CD4-positive, alpha-beta T cell treated with Interleukin-2 at 100 ng/mL for 4 hours (primary cell): Measurements from ENCODE around the gene CD8A.
"Not testable (repeated sequence)": the region's sequence is repeated elsewhere in the genome, so short reads cannot be mapped to it uniquely, and the experiment has no call there.

Experiments
- DNase-seq: peaks from one replicate; pipeline ENCODE4 v3.0.0-alpha.2; 2020; ENCODE audit warnings: low spot score

Gene CD8A

GRCh38 chr2:86790676-86791572 is at the start of gene CD8A:
CD8A (minus strand) TSS chr2:86790913; CDS start chr2:86790825, 88 bp downstream.
- peak; percentile 66 for DNase-seq

- not testable (repeated sequence) for DNase-seq
Observed at GRCh38 chr2:86839871-86840548, 49.3 kb upstream of the CD8A start.

GRCh38 chr2:86839455-86839854 is 48.7 kb upstream of the CD8A start:
- not testable (repeated sequence) for DNase-seq

GRCh38 chr2:86837714-86838113 is 47.0 kb upstream of the CD8A start:
- DNase-seq: not testable (repeated sequence)

- DNase-seq: peak; percentile 84
Observed at GRCh38 chr2:86836915-86837695, 46.4 kb upstream of the CD8A start.

- DNase-seq: not testable (repeated sequence)
Observed at GRCh38 chr2:86835548-86835889, 44.8 kb upstream of the CD8A start.

GRCh38 chr2:86833315-86833714 is 42.6 kb upstream of the CD8A start:
- DNase-seq: no peak

GRCh38 chr2:86832334-86833096 is 41.8 kb upstream of the CD8A start:
- no peak for DNase-seq

- no peak for DNase-seq
Observed at GRCh38 chr2:86831537-86831936, 40.8 kb upstream of the CD8A start.

GRCh38 chr2:86826951-86827350 is 36.2 kb upstream of the CD8A start:
- DNase-seq: peak; percentile 51

GRCh38 chr2:86825693-86826381 is 35.1 kb upstream of the CD8A start:
- DNase-seq: peak; percentile 82

- DNase-seq: peak; percentile 32
Observed at GRCh38 chr2:86825036-86825692, 34.5 kb upstream of the CD8A start.

GRCh38 chr2:86822668-86823345 is 32.1 kb upstream of the CD8A start:
- peak; percentile 41 for DNase-seq

GRCh38 chr2:86821842-86822241 is 31.1 kb upstream of the CD8A start:
- no peak for DNase-seq

- no peak for DNase-seq
Observed at GRCh38 chr2:86821306-86821705, 30.6 kb upstream of the CD8A start.

GRCh38 chr2:86818957-86819356 is 28.2 kb upstream of the CD8A start:
- DNase-seq: no peak

- no peak for DNase-seq
Observed at GRCh38 chr2:86818114-86818801, 27.5 kb upstream of the CD8A start.

GRCh38 chr2:86815611-86816010 is 24.9 kb upstream of the CD8A start:
- peak; percentile 54 for DNase-seq

GRCh38 chr2:86809481-86810121 is 18.9 kb upstream of the CD8A start:
- DNase-seq: no peak
